22Rv1 (cell line): ENCODE results near the gene CLTA.
"Not testable (repeated sequence)": the region's sequence is repeated elsewhere in the genome, so short reads cannot be mapped to it uniquely, and the experiment has no call there.

Experiments used
- ZFX ChIP-seq: fragments of 450-650 bp; IDR thresholded peaks from 2 replicates; pipeline ENCODE4 v1.6.1; 2017; ENCODE audit warnings: antibody characterized with exemption, borderline replicate concordance
- TF ChIP-seq, protein P1 (sequence below): fragments of 450-650 bp; IDR thresholded peaks from 2 replicates; pipeline ENCODE4 v1.5.1; 2017; ENCODE audit warnings: mild to moderate bottlenecking

DNA sequence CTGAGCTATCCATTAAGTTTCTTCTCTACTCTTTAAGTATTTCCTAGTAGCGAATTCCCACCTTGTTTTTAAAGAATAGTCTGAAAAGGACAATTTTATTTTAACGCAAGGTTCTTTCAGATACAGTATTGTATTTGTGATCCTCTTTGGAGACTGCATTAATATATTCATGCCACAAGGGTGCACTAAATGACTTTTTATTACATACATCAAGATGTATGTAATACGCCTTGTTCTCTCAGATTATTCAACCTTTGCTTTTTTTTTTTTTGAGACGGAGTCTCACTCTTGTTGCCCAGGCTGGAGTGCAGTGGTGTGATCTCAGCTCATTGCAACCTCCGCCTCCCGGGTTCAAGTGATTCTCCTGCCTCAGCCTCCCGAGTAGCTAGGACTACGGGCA, 57.3 kb downstream of the CLTA start:
- TF ChIP-seq, protein P1, sequence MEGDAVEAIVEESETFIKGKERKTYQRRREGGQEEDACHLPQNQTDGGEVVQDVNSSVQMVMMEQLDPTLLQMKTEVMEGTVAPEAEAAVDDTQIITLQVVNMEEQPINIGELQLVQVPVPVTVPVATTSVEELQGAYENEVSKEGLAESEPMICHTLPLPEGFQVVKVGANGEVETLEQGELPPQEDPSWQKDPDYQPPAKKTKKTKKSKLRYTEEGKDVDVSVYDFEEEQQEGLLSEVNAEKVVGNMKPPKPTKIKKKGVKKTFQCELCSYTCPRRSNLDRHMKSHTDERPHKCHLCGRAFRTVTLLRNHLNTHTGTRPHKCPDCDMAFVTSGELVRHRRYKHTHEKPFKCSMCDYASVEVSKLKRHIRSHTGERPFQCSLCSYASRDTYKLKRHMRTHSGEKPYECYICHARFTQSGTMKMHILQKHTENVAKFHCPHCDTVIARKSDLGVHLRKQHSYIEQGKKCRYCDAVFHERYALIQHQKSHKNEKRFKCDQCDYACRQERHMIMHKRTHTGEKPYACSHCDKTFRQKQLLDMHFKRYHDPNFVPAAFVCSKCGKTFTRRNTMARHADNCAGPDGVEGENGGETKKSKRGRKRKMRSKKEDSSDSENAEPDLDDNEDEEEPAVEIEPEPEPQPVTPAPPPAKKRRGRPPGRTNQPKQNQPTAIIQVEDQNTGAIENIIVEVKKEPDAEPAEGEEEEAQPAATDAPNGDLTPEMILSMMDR: peak; percentile 58
- not testable (repeated sequence) for TF ChIP-seq ZFX
